ENCODE measurements around the gene STK32C. TPM values are rescaled to one million over a fixed set of nuclear protein-coding genes. Genes with fewer than 3 reads are reported as not detected.
A peak's percentile ranks its signal among the peaks of the same experiment; 100 is the strongest.

The STK32C gene
- total RNA-seq, 1 experiment from 2014 or later, result 36.6 TPM

DNA sequence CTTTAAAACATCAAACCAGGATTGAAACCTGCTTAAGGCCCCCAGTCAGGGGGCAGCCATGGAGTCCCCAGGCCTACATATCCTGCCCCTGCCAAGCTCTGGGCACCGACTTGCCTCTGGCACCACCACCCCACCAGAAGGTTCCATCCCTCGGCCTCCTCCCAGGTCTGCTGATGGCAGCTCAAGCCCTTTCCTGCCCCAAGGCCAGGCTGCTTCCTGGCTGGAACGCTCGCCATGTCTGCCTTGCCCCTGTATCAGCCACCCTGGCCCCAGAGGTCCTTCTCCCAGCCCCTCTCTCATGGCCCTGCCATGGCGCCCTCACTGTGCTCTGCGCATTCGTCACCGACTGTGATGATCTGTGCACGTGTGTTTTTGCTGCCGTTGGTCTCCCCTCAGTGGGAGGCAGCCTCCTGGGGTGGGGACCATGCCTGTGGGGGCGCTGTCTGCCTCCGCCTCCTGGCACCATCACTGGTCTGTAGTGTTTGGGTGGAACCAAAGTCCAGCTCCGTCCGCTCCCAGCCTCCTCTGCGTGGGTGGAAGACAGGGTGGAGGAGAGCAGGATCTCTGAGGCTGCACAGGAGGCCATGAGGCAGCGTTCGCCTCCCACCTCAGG, 117.8 kb downstream of the STK32C start:
- DNase-seq, result no peak
- Histone ChIP-seq H3K36me3 (no peaks in the 10 kb centered on the region), H3K27me3 (peaks cover 7% of the 10 kb centered on the region), H3K9me3 (no peaks in the 10 kb centered on the region), H3K4me3 (no peak overlapping the region)

DNA sequence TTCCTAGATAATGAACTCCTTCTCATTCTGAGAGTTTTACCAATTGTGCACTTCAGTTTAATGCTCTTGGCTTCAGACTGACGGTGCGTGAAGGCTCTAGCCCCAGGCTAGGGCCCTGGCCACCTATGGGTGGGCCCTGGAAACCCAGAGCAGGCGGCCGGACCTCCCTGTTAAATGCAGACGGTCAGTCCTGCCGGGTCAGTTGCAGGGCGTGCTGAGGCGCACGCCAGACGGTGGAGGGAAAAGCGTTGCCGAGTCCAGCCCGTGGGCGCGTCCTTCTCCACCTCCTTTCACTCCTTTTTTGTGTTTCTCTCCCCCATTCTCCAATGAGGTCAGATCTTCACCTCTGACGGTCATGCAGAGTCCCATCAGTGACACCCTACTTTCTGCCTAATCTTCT, 118.7 kb downstream of the STK32C start:
- no peak overlapping the region for H3K4me3 ChIP-seq
- DNase-seq, result no peak
- peaks cover 7% of the 10 kb centered on the region for H3K27me3 ChIP-seq
- no peaks in the 10 kb centered on the region for H3K9me3 ChIP-seq
- H3K36me3 ChIP-seq, result no peaks in the 10 kb centered on the region

DNA sequence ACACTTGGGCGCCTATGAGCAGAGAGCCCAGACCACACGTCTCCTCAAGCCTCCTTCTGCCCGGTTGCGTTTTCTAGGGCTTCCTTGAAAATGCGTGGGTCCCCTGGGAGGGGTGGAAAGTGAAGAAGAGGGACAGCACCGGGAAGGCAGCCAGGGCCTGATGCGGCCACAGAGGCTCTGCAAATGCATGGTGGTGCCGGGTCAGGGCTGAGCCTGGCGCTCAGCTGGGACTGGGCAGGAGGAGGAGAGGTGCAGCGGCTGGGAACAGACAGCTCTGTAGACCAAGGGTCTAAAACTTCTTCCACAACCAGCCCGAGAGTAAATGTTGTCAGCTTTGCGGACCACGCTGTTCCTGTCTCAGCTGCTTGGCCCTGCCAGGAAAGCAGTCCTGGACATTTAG, 119.4 kb downstream of the STK32C start:
- Histone ChIP-seq H3K4me3 (no peak overlapping the region), H3K9me3 (no peaks in the 10 kb centered on the region), H3K27me3 (peaks cover 7% of the 10 kb centered on the region), H3K36me3 (no peaks in the 10 kb centered on the region)
- no peak for DNase-seq

DNA sequence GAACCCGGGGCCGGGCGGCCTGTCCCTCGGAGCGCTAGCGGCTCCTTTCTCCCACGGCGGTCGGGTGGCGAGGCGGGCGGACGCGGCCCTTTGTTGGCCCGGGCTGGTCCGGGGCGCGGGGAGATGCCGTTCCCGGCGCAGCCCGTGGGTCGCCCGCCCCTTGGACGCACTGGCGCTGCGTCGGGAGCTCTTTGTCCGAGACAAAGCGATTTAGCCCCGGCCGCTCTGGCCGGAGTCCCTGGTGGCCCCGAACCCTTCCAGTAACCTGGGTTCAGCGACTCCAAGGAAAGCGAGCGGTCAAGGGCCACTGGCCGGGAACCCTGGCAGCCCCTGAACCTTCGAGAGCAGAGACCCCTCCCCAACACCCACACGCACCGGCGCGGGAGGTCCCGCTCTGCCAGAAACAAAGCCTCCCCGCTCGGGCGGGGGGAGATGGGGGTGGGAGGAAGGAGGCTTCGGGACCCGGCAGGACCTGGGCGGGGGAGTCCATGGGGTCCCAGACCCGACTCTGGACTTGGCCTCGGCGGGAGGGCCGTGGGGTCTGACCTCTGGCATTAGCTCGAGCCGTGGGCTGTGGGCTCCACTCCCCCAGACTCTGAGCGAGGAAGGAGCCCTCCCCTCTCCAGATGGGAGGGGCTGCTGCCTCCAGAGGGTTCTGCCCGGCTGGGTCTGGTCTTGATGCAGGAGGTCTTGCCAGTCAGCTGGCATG, 120.2 kb downstream of the STK32C start:
- H3K27me3 ChIP-seq, result peaks cover 7% of the 10 kb centered on the region
- H3K36me3 ChIP-seq, result no peaks in the 10 kb centered on the region
- peak; percentile 30 for DNase-seq
- H3K4me3 ChIP-seq, result peak overlapping the region; percentile 52
- no peaks in the 10 kb centered on the region for H3K9me3 ChIP-seq

DNA sequence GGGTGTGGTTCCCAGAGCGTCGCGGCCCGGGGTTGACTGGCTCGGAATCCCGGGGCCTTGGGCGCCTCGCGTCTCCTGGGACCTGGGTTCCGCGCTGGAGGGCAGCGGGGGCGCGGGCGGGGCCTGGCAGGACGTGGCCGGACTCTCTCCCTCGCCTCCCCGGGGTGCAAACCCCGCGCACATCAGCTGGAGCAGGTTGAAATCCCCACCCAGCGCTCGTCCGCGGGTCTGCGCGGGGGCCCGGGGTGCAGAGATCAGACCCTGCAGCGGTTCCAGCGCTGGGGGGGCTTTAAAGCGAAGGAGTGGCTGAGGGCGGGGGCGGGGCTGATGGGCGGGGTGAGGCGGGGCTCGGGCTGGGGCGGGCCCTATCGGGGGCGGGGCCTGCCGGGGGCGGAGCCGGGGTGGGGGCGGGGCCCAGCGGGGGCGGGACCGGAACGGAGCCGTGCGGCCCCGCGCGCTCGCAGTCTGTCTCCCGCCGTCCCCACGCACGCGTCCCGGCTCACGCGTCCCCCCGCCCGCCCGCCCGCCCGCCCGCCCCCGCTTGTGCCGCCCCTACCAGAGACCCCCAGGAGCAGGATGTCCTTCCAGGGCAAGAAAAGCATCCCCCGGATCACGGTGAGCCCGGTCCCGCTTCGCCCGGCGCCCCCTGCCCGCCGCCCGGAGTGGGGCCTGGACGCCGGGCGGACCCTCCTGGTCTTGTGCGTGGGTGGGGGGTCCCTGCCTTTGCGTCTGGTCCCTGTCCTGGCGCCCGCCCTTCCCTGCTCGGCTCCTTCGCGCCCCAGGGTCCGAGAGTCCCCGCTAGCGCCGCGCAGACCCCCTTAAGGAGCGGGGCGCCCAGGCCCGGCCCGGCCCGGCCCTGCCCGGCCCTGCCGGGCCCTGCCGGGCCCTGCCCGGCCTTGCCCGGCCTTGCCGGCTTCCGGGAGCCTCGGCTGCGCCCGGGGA, 121.0 kb downstream of the STK32C start, which contains the start of gene DPYSL4:
Gene DPYSL4 (plus strand): TSS at position 461 of the 942 bp plus-strand sequence. CDS start 116 bp downstream, at position 577.
- Histone ChIP-seq H3K27me3 (peaks cover 7% of the 10 kb centered on the region), H3K9me3 (no peaks in the 10 kb centered on the region), H3K36me3 (no peaks in the 10 kb centered on the region), H3K4me3 (peak within 1 kb of the TSS; percentile 52)
- peak; percentile 40 for DNase-seq

DNA sequence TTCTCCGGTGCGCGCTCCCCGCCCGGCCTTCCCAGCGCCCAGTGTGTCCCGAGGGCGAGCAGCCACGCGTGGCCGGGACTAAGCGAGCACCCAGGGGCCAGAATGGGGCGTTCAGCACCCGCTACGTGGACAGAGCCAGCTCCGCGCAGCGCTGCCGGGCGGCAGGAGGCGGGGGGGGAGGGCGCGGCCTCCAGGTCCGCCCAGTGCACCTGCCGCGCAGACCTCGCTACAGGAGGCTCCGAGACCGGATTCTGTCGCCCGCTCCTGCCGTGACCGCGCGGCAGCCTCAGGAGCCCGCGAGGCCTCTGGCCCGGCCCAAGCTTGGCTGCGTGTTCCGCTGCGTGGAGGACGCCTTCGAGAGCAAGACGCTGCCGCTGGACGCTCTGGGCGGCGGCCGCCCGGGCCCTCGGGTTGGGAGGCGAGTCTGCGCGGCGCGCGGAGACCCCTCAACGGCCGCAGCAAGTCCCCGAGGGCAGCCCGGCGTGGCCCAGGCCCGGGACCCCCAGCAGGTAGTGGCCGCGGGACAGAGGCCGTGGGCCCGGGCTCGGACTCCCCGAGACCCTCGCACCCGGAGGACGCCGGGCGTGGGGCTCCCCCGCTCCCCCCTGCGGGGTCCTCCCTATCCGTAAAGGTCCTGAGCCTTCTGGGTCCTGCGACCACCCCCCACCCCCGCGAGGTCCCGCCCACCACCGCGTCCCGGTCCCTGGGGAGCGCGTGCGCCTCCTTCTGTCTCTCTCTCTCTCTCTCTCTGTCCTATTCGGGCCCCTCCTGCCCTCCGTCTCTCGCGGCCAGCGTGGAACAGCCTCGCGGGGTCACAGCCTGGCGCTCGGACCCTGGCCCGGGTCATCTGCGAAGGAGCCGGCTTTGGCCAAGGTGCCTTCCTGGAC, 121.9 kb downstream of the STK32C start:
- Histone ChIP-seq H3K36me3 (no peaks in the 10 kb centered on the region), H3K4me3 (peak overlapping the region; percentile 41), H3K9me3 (no peaks in the 10 kb centered on the region), H3K27me3 (peaks cover 7% of the 10 kb centered on the region)
- DNase-seq, result no peak

DNA sequence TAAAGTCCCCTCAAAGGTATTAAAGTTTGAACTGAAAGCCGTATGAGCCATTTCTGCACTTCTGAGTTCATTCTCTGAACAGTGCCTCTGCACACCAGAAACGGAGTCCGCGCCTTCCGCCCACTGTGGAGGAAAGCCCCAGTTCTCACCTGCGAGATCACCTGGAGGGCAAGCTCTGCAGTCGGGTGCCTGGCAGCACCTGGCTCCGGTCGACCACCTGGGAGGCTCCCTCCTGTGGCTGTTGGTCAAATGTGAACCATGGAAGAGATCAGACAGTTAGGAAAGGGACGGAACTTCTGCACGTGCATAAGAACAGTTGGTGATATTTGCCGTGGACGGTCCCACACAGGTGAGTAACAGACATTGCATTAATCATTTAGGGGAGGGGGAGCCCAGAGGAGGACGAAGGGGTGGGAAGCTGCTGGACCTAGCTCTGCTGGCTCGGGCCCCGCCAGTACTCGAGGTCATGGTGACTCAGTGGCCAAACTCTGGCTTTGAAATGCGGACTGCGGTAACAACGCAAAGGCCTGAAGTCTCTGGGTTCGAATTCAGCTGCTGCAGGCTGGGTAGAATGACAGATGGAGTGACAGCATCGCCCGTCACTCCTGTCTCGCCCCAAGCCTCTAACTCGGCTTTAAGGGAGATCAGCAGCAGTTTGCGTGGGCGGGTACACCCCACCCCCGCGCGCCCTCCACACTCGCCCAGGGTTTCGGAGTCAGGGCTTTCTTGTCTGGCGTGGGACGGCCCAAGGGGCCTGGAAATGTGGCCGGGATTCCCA, 122.7 kb downstream of the STK32C start:
- H3K27me3 ChIP-seq, result peaks cover 7% of the 10 kb centered on the region
- no peak for DNase-seq
- no peak overlapping the region for H3K4me3 ChIP-seq
- H3K36me3 ChIP-seq, result no peaks in the 10 kb centered on the region
- no peaks in the 10 kb centered on the region for H3K9me3 ChIP-seq

DNA sequence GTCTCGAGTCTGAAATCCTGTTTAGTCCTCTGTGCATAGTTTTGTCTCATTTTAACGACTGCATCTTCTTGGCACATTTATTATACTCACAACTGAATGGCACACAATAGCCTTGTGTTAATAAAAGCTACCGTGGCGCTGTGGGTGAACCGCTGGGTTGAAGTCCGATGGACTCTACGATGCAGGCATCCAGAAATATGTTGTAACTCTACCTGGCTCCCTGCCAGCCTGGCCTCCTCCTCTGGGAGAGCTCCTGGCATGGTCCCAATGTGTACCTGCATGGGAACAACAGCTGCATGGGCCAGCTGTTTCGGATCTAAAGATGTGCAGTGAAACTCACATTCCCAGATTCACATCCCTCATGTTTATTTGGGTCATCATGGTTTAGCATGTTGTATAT, 124.7 kb downstream of the STK32C start:
- peaks cover 7% of the 10 kb centered on the region for H3K27me3 ChIP-seq
- no peak overlapping the region for H3K4me3 ChIP-seq
- H3K36me3 ChIP-seq, result no peaks in the 10 kb centered on the region
- no peaks in the 10 kb centered on the region for H3K9me3 ChIP-seq
- DNase-seq, result no peak

DNA sequence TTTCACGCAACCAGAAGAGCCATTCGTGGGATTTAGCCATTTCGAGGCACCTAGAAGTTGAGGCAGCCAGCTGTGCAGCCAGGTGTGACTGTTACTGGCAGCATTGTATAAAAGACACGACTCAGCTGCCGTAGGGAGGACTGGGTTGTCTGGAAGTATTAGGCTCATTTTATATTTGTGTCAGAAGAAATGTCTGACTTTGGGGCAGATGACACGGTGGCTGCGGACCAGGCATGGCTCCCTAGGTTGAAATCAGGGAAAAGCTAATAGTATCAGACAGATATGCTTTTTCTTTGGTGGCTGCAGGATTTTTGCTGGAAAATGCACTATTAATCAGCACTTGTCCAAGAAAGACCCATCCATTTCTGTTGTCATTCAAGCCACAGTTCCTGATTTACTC, 125.2 kb downstream of the STK32C start:
- peaks cover 7% of the 10 kb centered on the region for H3K27me3 ChIP-seq
- H3K9me3 ChIP-seq, result no peaks in the 10 kb centered on the region
- no peak overlapping the region for H3K4me3 ChIP-seq
- no peaks in the 10 kb centered on the region for H3K36me3 ChIP-seq
- DNase-seq, result no peak

DNA sequence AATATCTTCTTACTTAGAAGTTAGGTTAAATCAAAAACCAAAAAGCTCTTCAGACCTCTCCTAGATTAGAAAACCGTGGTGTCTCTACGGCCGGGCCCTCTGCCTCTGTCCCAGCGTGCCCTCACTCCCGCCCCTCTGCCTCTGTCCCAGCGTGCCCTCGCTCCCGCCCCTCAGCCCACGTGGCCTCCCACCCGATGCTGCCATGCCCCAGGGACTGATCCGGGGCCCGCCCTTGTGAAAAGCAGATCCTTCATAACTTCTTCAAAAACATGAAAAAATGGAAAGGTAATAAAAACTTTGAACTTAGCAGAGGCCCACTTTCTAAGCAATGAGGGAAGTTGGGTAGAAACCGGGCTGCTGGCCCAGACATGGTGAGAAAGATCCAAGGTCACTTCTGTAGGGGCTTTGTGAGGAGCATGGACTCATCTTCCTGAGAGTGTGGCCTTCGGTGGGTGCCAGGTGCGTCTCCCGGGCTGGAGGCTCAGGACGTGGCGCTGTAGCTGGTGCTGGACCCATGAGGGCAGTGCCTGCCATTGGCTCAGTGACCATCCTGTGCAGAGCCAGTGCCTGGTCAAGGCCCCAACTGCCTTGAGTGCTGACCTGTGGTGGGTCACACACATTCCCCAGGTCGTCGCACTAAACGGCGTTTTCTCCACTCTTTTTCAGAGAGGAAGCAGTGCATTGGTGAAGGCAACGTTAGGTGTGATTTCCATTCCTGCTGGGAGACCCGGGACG, 125.9 kb downstream of the STK32C start:
- peaks cover 10% of the 10 kb centered on the region for H3K27me3 ChIP-seq
- no peak for DNase-seq
- no peak overlapping the region for H3K4me3 ChIP-seq
- H3K36me3 ChIP-seq, result no peaks in the 10 kb centered on the region
- no peaks in the 10 kb centered on the region for H3K9me3 ChIP-seq

DNA sequence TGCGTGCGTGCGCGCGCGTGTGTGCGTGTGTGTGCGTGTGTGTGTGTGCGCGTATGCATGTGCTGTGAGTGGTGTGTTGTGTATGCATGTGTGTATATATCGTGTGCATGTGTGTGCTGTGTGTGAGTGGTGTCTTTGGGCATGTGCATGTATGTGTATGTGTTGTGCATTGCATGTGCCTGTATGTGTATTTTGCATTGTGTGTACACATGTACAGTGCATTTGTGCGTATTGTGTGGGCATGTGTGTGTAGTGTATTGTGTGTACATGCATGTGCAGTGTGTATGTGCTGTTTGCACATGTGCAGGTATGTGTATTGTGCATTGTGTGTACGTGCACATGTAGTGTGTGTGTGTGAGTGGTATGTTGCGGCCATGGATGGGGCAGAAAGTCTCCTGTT, 127.0 kb downstream of the STK32C start:
- Histone ChIP-seq H3K4me3 (no peak overlapping the region), H3K36me3 (no peaks in the 10 kb centered on the region), H3K27me3 (peaks cover 12% of the 10 kb centered on the region), H3K9me3 (no peaks in the 10 kb centered on the region)
- no peak for DNase-seq

DNA sequence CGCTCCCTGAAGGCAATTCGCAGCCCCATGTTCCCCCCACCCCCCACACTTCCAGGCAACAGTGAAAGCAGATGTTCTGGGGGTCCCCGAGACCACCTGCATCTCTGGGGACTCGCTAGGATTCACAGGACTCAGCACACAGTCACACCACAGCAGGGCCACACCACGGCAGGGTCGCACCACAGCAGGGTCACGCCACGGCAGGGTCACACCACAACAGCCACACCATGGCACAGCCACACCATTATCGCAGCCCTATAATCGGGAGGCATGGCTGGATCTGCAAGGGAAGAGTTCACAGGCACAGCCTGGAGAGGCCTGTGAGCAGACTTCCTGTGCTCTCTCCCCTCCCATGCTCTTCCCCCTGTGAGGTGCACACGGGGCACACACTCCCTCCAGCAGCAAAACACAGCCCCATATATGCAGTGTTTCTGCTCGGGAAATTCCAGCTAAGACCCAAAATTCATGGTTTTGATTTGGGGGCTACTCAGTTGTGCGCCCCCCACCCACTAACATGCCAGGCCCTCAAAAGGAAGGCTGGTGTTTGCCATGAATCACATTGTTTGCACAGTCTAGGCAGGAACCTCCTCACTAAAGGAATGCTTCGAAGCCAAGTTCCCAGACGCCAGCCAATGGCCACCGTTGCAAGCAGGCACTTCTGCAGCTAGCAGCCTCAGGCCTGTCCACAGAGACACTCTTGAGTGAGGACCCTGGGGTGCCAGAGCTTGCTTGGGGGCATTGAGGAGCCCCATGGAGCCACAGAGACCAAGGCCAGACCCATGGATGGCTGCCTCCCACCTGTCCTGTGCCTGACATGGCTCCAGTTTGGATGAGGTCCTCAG, 128.0 kb downstream of the STK32C start:
- DNase-seq, result no peak
- no peak overlapping the region for H3K4me3 ChIP-seq
- H3K9me3 ChIP-seq, result 0 out of 2 replicates have a peak, but pooled peaks cover 3% of the 10 kb centered on the region
- H3K36me3 ChIP-seq, result no peaks in the 10 kb centered on the region
- peaks cover 11% of the 10 kb centered on the region for H3K27me3 ChIP-seq

DNA sequence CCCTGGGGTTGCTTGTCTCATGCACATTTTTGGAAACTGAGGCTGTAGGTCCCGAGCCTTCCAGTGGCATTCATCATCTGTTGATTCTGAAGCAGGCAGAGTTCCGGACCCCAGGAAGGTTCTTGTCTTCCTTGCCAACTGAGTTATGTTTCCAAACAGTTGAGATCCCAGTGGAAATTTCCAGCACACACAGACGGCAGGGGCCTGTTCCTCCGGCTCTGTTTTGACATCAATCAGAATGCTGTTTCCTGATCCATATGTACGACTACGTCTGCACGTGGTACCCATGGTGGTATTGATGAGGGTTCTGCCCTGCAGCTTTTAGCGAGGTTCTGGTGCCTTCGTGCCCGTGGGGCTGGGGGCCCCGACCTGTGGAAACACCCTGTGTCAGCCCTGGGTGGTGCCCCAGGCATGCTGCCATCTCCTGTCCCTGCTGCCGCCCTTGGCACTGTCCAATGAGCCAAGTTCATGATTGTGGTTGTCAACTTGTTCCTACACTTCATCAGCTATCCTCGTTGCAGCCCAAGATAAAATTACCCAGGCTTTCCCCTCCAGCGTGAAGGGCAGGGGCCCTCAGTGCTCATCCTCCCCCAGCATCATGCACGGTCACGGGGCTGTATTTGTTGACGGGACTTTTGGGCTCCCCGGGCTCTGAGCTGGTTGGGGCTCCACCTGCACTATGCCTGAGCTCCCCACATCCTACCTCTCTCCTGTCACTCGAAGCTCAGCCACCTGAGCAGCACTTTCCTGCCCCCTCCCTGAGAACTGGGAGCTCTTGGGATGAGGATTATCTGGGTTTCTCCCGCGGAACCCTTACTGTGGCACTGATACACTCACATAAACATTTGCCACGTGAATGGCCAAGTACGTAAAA, 128.8 kb downstream of the STK32C start:
- H3K4me3 ChIP-seq, result no peak overlapping the region
- H3K27me3 ChIP-seq, result peaks cover 13% of the 10 kb centered on the region

More for the DNA sequence above, 128.8 kb downstream of the STK32C start:
- no peaks in the 10 kb centered on the region for H3K36me3 ChIP-seq
- 0 out of 2 replicates have a peak, but pooled peaks cover 3% of the 10 kb centered on the region for H3K9me3 ChIP-seq
- DNase-seq, result no peak
